GM19239 (cell line): ENCODE results near the gene ACTR8.
"Not testable (repeated sequence)": the region's sequence is repeated elsewhere in the genome, so short reads cannot be mapped to it uniquely, and the experiment has no call there.

Experiments used
- DNase-seq: peaks from one replicate; pipeline ENCODE4 v3.0.0; 2011; ENCODE audit warnings: low spot score; ENCODE audit not compliant: insufficient read length
- FAIRE-seq: peaks from 2 replicates; lab custom pipeline; 2011; peaks lifted over from hg19 to GRCh38; lab: Jason Lieb, UNC

ACTR8 gene

GRCh38 chr3:53881691-53882593, at the start of gene ACTR8:
ACTR8 (minus strand) TSS chr3:53882152; CDS start chr3:53882101, 51 bp downstream.
- FAIRE-seq (peak; percentile 95), DNase-seq (peak; percentile 83)

GRCh38 chr3:53927208-53927872, 45.4 kb upstream of the ACTR8 start:
- not testable (repeated sequence) for FAIRE-seq, DNase-seq

- DNase-seq (peak; percentile 10), FAIRE-seq (no peak)
Measured at GRCh38 chr3:53921296-53921695, 39.3 kb upstream of the ACTR8 start.

GRCh38 chr3:53919741-53920140, 37.8 kb upstream of the ACTR8 start:
- FAIRE-seq (no peak), DNase-seq (no peak)

GRCh38 chr3:53913401-53913800, 31.4 kb upstream of the ACTR8 start:
- FAIRE-seq (no peak), DNase-seq (no peak)

GRCh38 chr3:53902711-53903110, 20.8 kb upstream of the ACTR8 start:
- DNase-seq, result no peak
- FAIRE-seq, result no peak

GRCh38 chr3:53902067-53902466, 20.1 kb upstream of the ACTR8 start:
- DNase-seq (no peak), FAIRE-seq (no peak)

GRCh38 chr3:53900666-53901331, 18.8 kb upstream of the ACTR8 start:
- no peak for DNase-seq
- no peak for FAIRE-seq

GRCh38 chr3:53899750-53900149, 17.8 kb upstream of the ACTR8 start:
- FAIRE-seq, result no peak
- no peak for DNase-seq

- FAIRE-seq, result no peak
- DNase-seq, result no peak
Measured at GRCh38 chr3:53892286-53892637, 10.3 kb upstream of the ACTR8 start.

GRCh38 chr3:53891497-53892285, 9.7 kb upstream of the ACTR8 start, which contains the start of gene SELENOK:
SELENOK (minus strand) TSS chr3:53891859.
- peak; percentile 100 for FAIRE-seq
- DNase-seq, result peak; percentile 61

GRCh38 chr3:53890726-53891475, 8.9 kb upstream of the ACTR8 start:
- DNase-seq (no peak), FAIRE-seq (peak; percentile 83)

- FAIRE-seq, result no peak
- no peak for DNase-seq
Measured at GRCh38 chr3:53888232-53888631, 6.3 kb upstream of the ACTR8 start.

GRCh38 chr3:53887446-53887845, 5.5 kb upstream of the ACTR8 start:
- FAIRE-seq (no peak), DNase-seq (no peak)

GRCh38 chr3:53885239-53885638, 3.3 kb upstream of the ACTR8 start:
- no peak for FAIRE-seq
- no peak for DNase-seq

GRCh38 chr3:53884623-53885022, 2.7 kb upstream of the ACTR8 start:
- FAIRE-seq (no peak), DNase-seq (no peak)

GRCh38 chr3:53883008-53883407, 1.1 kb upstream of the ACTR8 start:
- FAIRE-seq (peak; percentile 40), DNase-seq (no peak)

- DNase-seq (no peak), FAIRE-seq (peak; percentile 70)
Measured at GRCh38 chr3:53880396-53881345, 1.3 kb downstream of the ACTR8 start.
